WTC11 (cell line): Measurements from ENCODE around the gene NDUFB10. TPM values are rescaled to one million over a fixed set of nuclear protein-coding genes. Genes with fewer than 3 reads are reported as not detected.

Source experiments
- ATAC-seq: fragments of 200-7000 bp; cut with Tn5 transposase; 2 replicates; pipeline ENCODE4 v1.10.0; 2021; ENCODE audit warnings: mild to moderate bottlenecking, moderate library complexity
- CTCF ChIA-PET: fragments of 300-600 bp; sonication (Branson Sonifier 250); formaldehyde crosslinking; loops from one replicate; lab custom pipeline; 2021; ENCODE audit warnings: antibody characterized with exemption; lab: Charles Lee
- POLR2A ChIA-PET: fragments of 350-600 bp; sonication (Branson Sonifier 250); formaldehyde crosslinking; loops from one replicate; lab custom pipeline; 2021; ENCODE audit warnings: antibody characterized with exemption; lab: Charles Lee
- DNase-seq: peaks from one replicate; pipeline ENCODE4 v3.0.0; 2021; ENCODE audit warnings: low spot score
- H3K27ac Mint-ChIP-seq: 2 replicates; pipeline ENCODE4 v1.8.0; 2021; ENCODE audit warnings: mixed read lengths
- H3K27me3 Mint-ChIP-seq: 2 replicates; pipeline ENCODE4 v1.8.0; 2021; ENCODE audit warnings: low read depth, mild to moderate bottlenecking, moderate library complexity, mixed read lengths
- H3K36me3 Mint-ChIP-seq: 2 replicates; pipeline ENCODE4 v1.8.0; 2021; ENCODE audit warnings: mixed read lengths
- H3K4me1 Mint-ChIP-seq: 2 replicates; pipeline ENCODE4 v1.8.0; 2022; ENCODE audit warnings: mixed read lengths
- H3K4me3 Mint-ChIP-seq: 2 replicates; pipeline ENCODE4 v1.8.0; 2021; ENCODE audit warnings: mild to moderate bottlenecking, moderate library complexity, mixed read lengths
- H3K9me3 Mint-ChIP-seq: 2 replicates; pipeline ENCODE4 v1.8.0; 2021; ENCODE audit warnings: mixed read lengths
- AR ChIP-seq: fragments of 250-450 bp; sonication (Bioruptor Pico); IDR thresholded peaks from 2 replicates; pipeline ENCODE4 v1.9.0; 2021; ENCODE audit warnings: mild to moderate bottlenecking
- E2F1 ChIP-seq: sonication (generic); formaldehyde crosslinking; IDR thresholded peaks from 2 replicates; pipeline ENCODE4 v1.8.0; 2022; ENCODE audit warnings: mild to moderate bottlenecking, missing genetic modification reagents
- ESRRA ChIP-seq: sonication (generic); formaldehyde crosslinking; IDR thresholded peaks from 2 replicates; pipeline ENCODE4 v1.8.1; 2022; ENCODE audit warnings: mild to moderate bottlenecking, missing genetic modification reagents, borderline replicate concordance
- IRF2 ChIP-seq: sonication (generic); formaldehyde crosslinking; IDR thresholded peaks from 2 replicates; pipeline ENCODE4 v1.8.0; 2022; ENCODE audit warnings: low read depth, missing genetic modification reagents, borderline replicate concordance
- JUN ChIP-seq: sonication (generic); formaldehyde crosslinking; IDR thresholded peaks from 2 replicates; pipeline ENCODE4 v1.8.0; 2023; ENCODE audit warnings: mild to moderate bottlenecking, missing genetic modification reagents
- NFE2L1 ChIP-seq: sonication (generic); formaldehyde crosslinking; IDR thresholded peaks from 2 replicates; pipeline ENCODE4 v1.8.1; 2023; ENCODE audit warnings: missing genetic modification reagents
- NR3C1 ChIP-seq: sonication (generic); formaldehyde crosslinking; conservative IDR thresholded peaks from 2 replicates; pipeline ENCODE4 v1.8.1; 2023; ENCODE audit warnings: low read depth, mild to moderate bottlenecking, missing genetic modification reagents
- SMAD3 ChIP-seq: sonication (generic); formaldehyde crosslinking; IDR thresholded peaks from 2 replicates; pipeline ENCODE4 v1.8.0; 2022; ENCODE audit warnings: missing genetic modification reagents, mild to moderate bottlenecking, borderline replicate concordance
- SP1 ChIP-seq: sonication (generic); formaldehyde crosslinking; conservative IDR thresholded peaks from 2 replicates; pipeline ENCODE4 v1.8.1; 2022; ENCODE audit warnings: missing genetic modification reagents
- ZNF232 ChIP-seq: sonication (generic); formaldehyde crosslinking; IDR thresholded peaks from 2 replicates; pipeline ENCODE4 v1.8.0; 2022; ENCODE audit warnings: mild to moderate bottlenecking, missing genetic modification reagents
- ZNF317 ChIP-seq: sonication (generic); formaldehyde crosslinking; IDR thresholded peaks from 2 replicates; pipeline ENCODE4 v1.8.1; 2023; ENCODE audit warnings: low read depth, mild to moderate bottlenecking, moderate library complexity, missing genetic modification reagents, borderline replicate concordance
- ZNF416 ChIP-seq: fragments of 250-450 bp; sonication (Bioruptor Pico); IDR thresholded peaks from 2 replicates; pipeline ENCODE4 v1.9.0; 2021; ENCODE audit warnings: mild to moderate bottlenecking, inconsistent platforms
- ZNF671 ChIP-seq: fragments of 250-450 bp; sonication (Bioruptor Pico); IDR thresholded peaks from 2 replicates; pipeline ENCODE4 v1.8.0; 2021; ENCODE audit warnings: mild to moderate bottlenecking
- ZSCAN18 ChIP-seq: fragments of 250-450 bp; sonication (Bioruptor Pico); IDR thresholded peaks from 2 replicates; pipeline ENCODE4 v2.1.2; 2022; ENCODE audit warnings: mild to moderate bottlenecking, moderate library complexity
- total RNA-seq: library from RNA; stranded (reverse); gene quantifications from 3 replicates; pipeline ENCODE4 v1.2.3, GENCODE V29; 2021
- TF ChIP-seq, protein P1 (sequence below): sonication (generic); formaldehyde crosslinking; IDR thresholded peaks from 2 replicates; pipeline ENCODE4 v1.8.1; 2022; ENCODE audit warnings: missing genetic modification reagents, borderline replicate concordance
- TF ChIP-seq, protein P2 (sequence below): sonication (generic); formaldehyde crosslinking; IDR thresholded peaks from 2 replicates; pipeline ENCODE4 v1.8.1; 2022; ENCODE audit warnings: low read depth, mild to moderate bottlenecking, moderate library complexity, missing genetic modification reagents, borderline replicate concordance

The NDUFB10 gene
- total RNA-seq, 1 experiment from 2014 or later = 228 TPM

- H3K36me3 Mint-ChIP-seq = peaks cover 10% of the 10 kb centered on the region
- no peak overlapping the region for H3K4me3 Mint-ChIP-seq
- H3K27me3 Mint-ChIP-seq = peaks cover 26% of the 10 kb centered on the region
- ChIA-PET CTCF (interaction anchor here (0.7 to 1.5 kb wide), 2 partner anchors 27 to 82 kb away, joined by 3 to 4 read pairs; no protein-coding TSS in a partner anchor), POLR2A (no interaction called here)
- TF ChIP-seq ZSCAN18 (CRISPR knock-in tag) (no peak), ZNF317 (CRISPR knock-in tag) (no peak), JUN (CRISPR knock-in tag) (no peak), NFE2L1 (CRISPR knock-in tag) (no peak), ESRRA (CRISPR knock-in tag) (no peak), IRF2 (CRISPR knock-in tag) (no peak), ZNF416 (CRISPR knock-in tag) (no peak), E2F1 (CRISPR knock-in tag) (no peak)
- TF ChIP-seq, protein P1, sequence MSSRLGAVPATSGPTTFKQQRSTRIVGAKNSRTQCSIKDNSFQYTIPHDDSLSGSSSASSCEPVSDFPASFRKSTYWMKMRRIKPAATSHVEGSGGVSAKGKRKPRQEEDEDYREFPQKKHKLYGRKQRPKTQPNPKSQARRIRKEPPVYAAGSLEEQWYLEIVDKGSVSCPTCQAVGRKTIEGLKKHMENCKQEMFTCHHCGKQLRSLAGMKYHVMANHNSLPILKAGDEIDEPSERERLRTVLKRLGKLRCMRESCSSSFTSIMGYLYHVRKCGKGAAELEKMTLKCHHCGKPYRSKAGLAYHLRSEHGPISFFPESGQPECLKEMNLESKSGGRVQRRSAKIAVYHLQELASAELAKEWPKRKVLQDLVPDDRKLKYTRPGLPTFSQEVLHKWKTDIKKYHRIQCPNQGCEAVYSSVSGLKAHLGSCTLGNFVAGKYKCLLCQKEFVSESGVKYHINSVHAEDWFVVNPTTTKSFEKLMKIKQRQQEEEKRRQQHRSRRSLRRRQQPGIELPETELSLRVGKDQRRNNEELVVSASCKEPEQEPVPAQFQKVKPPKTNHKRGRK (CRISPR knock-in tag) = no peak
- H3K9me3 Mint-ChIP-seq = no peaks in the 10 kb centered on the region
- peaks cover 18% of the 10 kb centered on the region for H3K4me1 Mint-ChIP-seq
- DNase-seq = no peak
- no peak overlapping the region for H3K27ac Mint-ChIP-seq
- ATAC-seq = no peak
These were observed 17.9 kb downstream of the NDUFB10 start for GRCh38 chr16:1976951-1977874.

GRCh38 chr16:1977875-1978268 is 18.5 kb downstream of the NDUFB10 start:
- ChIA-PET POLR2A (interaction anchor here (1.2 to 1.6 kb wide), 2 partner anchors 13 to 14 kb away, joined by 3 to 7 read pairs; partner anchors contain the start of gene RPS2), CTCF (interaction anchor here (1.5 kb wide), 1 partner anchor 26 kb away, joined by 3 read pairs; no protein-coding TSS in a partner anchor)
- TF ChIP-seq AR (CRISPR knock-in tag) (no peak), ZNF671 (CRISPR knock-in tag) (no peak), ZNF232 (CRISPR knock-in tag) (no peak), SMAD3 (no peak), NR3C1 (CRISPR knock-in tag) (no peak), SP1 (CRISPR knock-in tag) (no peak)
- TF ChIP-seq, protein P2, sequence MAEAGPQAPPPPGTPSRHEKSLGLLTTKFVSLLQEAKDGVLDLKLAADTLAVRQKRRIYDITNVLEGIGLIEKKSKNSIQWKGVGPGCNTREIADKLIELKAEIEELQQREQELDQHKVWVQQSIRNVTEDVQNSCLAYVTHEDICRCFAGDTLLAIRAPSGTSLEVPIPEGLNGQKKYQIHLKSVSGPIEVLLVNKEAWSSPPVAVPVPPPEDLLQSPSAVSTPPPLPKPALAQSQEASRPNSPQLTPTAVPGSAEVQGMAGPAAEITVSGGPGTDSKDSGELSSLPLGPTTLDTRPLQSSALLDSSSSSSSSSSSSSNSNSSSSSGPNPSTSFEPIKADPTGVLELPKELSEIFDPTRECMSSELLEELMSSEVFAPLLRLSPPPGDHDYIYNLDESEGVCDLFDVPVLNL (CRISPR knock-in tag) = no peak
- Mint-ChIP-seq H3K4me1 (peaks cover 16% of the 10 kb centered on the region), H3K27me3 (peaks cover 33% of the 10 kb centered on the region), H3K27ac (no peak overlapping the region), H3K36me3 (peaks cover 10% of the 10 kb centered on the region), H3K9me3 (no peaks in the 10 kb centered on the region), H3K4me3 (no peak overlapping the region)
- DNase-seq (no peak), ATAC-seq (no peak)
